ENCODE measurements around the gene SDK2.
"Not testable (repeated sequence)": the region's sequence is repeated elsewhere in the genome, so short reads cannot be mapped to it uniquely, and the experiment has no call there.

Gene SDK2

DNA sequence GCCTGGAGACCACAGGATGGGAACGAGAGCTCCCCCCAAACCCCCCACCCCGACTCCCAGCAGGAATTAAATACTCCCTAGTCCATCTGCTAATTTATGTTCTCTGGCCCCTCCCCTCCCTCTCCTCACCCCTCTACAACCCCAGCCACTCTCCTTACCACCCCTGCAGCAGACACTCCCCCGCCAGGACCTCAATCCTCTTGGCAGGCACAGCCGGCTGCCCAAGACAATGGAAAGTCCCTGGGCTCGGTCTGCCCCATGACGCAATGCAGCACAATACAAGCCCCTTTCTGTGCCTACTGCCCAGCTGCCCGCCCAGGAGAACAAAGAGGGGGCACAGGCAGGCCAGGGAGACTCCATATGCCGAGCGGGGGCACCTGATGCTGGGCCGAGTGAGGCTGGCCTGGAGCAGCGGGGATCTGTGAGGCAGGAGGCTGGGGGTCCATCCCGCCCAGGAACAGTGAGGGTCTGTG, 302.2 kb downstream of the SDK2 start:
- intact Hi-C loops (cut with micrococcal nuclease) = no loop called here
- H3K27me3 Mint-ChIP-seq = no peaks in the 10 kb centered on the region
- no peaks in the 10 kb centered on the region for H3K9me3 Mint-ChIP-seq
- peaks cover 10% of the 10 kb centered on the region for H3K4me1 Mint-ChIP-seq (ENCODE audit: low read depth)
- H3K27ac Mint-ChIP-seq = no peak overlapping the region
- no peaks in the 10 kb centered on the region for H3K36me3 Mint-ChIP-seq (ENCODE audit: low read depth)
- H3K4me3 Mint-ChIP-seq = no peak overlapping the region

DNA sequence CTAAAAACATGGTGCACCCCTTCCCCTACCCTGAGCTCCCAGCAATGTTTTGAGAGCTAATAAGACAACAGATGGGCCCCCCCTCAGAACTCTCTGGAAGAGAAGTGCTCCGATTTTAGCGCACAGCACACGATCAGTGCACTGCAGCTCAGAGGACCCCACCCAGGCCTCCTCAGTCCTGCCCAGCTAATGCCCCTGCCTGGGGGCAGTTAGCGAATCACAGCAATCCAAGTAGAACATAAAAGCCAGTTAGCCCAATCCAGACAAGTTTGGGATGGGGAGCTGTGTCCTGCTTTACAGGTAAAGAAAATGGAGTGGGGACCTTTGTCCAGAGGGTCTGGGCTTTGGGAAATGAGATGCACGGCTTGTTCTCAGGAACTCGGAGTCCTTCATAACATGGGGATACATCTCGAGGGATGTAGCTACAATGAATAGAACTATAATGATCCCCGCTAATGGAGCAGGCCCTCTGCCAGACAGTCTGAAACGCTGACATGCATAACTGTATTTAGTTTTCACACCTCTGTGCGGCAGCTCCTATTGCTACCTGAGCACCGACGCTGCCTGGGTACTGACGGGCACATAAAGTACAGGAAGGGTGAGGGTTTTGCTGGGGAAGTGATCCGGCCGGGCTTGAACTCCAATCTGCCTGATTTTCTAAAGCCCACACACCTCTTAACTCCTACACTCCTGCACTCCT, 302.7 kb downstream of the SDK2 start:
- no peak overlapping the region for H3K27ac Mint-ChIP-seq
- intact Hi-C loops (cut with micrococcal nuclease) = no loop called here
- no peak overlapping the region for H3K4me3 Mint-ChIP-seq
- peaks cover 10% of the 10 kb centered on the region for H3K4me1 Mint-ChIP-seq (ENCODE audit: low read depth)
- H3K9me3 Mint-ChIP-seq = no peaks in the 10 kb centered on the region
- no peaks in the 10 kb centered on the region for H3K36me3 Mint-ChIP-seq (ENCODE audit: low read depth)
- no peaks in the 10 kb centered on the region for H3K27me3 Mint-ChIP-seq

DNA sequence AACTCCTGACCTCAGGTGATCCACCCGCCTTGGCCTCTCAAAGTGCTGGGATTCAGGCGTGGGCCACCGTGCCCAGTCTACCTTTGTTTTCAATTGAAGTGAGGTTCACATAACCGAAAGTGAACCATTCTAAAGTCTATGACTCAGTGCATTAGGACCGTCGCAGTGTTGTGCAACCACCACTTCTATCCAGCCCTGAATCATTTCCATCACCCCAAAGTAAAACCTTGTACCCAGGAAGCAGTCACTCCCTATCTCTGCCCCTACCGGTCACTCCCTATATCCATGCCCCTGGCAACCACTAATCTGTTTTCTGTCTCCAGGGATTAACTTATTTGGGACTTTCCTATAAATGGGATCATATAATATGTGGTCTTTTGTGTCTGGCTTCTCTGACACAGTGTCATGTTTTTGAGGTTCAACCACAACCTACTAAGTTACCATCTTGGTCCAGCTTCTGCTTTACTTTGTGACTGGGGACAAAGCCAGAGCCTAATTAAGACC, 304.1 kb downstream of the SDK2 start:
- no peak overlapping the region for H3K4me3 Mint-ChIP-seq
- H3K4me1 Mint-ChIP-seq (ENCODE audit: low read depth) = peaks cover 10% of the 10 kb centered on the region
- H3K27ac Mint-ChIP-seq = no peak overlapping the region
- no peaks in the 10 kb centered on the region for H3K9me3 Mint-ChIP-seq
- intact Hi-C loops (cut with micrococcal nuclease) = no loop called here
- H3K36me3 Mint-ChIP-seq (ENCODE audit: low read depth) = no peaks in the 10 kb centered on the region
- H3K27me3 Mint-ChIP-seq = no peaks in the 10 kb centered on the region

DNA sequence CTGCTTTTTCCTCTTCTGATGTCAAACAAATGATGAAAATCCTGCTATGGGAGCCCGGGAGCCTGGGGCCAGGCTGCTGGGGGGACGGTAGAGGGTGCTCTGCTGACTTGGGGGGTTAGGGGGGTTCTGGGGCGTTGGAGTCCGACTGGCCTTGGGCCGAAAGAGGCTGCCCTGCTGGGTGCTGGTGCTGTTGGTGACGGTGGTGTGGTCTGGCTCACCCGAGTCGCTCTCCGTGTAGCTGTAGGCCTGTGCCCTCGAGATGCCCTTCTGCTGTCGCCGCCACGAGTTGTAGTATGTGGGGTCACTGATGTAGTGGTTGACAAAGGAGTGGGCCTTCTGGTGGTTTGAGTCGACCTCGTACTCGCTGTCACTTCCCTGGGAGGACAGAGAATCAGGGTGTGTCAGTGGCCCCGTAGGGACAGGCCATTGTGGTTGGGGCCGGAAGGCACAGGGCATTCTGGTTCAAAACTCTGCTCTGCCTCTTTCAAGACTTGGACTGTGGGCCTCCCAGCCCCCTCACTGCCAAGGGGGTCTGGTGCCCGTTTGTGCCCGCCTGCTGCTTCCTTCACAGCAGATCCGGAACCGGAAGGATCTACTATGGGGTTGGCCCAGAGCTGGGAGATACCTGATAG, 305.6 kb downstream of the SDK2 start:
- H3K27me3 Mint-ChIP-seq = no peaks in the 10 kb centered on the region
- no peak overlapping the region for H3K27ac Mint-ChIP-seq
- no peak overlapping the region for H3K4me3 Mint-ChIP-seq
- intact Hi-C loops (cut with micrococcal nuclease) = no loop called here
- H3K4me1 Mint-ChIP-seq (ENCODE audit: low read depth) = peaks cover 10% of the 10 kb centered on the region
- H3K9me3 Mint-ChIP-seq = no peaks in the 10 kb centered on the region
- H3K36me3 Mint-ChIP-seq (ENCODE audit: low read depth) = no peaks in the 10 kb centered on the region

DNA sequence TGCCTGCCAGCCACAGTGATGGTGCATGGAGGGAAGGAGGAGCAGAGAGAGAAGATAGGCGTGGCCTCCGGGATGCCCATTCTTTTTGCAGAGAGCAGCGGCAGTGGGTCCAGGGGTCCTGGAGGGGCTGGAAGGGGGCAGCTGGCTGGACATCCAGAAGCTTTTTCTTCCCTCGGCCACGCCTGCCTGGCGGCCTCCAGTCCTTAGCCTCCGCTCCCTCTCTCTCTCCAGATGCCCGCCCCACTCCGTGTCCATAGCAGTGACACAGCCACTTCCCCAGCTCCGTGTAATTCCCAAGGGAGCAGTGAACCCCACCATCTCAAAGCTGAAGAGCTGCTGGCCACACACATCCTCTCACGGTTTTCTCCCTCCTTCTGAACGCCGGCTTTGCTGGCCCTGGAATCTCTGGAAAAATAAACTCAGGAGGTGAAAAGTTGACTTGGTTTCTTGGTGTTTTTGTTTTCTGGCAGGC, 306.2 kb downstream of the SDK2 start:
- Mint-ChIP-seq H3K36me3 (ENCODE audit: low read depth) (no peaks in the 10 kb centered on the region), H3K27ac (no peak overlapping the region)
- intact Hi-C loops (cut with micrococcal nuclease) = no loop called here

DNA sequence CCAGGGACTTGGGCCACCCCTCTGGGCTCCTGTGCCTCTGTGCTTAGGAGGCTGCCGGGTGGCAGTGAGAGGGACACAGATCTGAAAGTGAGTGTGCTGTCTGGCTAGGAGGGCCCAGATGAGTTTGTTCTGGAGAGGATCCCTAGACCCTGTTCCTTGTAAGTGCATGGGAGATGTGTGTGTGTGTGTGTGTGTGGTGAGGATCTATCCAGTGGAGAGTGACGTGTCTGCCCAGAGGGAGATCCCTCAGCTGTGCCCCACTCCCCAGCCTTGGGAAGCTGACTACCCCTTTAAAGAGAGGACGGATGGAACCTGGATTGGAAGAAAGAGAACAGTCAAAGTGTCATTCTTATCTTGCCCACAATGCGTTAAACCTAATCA, 306.9 kb downstream of the SDK2 start:
- no peaks in the 10 kb centered on the region for H3K36me3 Mint-ChIP-seq (ENCODE audit: low read depth)
- H3K4me3 Mint-ChIP-seq = no peak overlapping the region
- H3K4me1 Mint-ChIP-seq (ENCODE audit: low read depth) = peaks cover 10% of the 10 kb centered on the region
- intact Hi-C loops (cut with micrococcal nuclease) = no loop called here
- H3K27ac Mint-ChIP-seq = no peak overlapping the region
- no peaks in the 10 kb centered on the region for H3K27me3 Mint-ChIP-seq
- no peaks in the 10 kb centered on the region for H3K9me3 Mint-ChIP-seq

More for the DNA sequence above, 306.2 kb downstream of the SDK2 start:
- Mint-ChIP-seq H3K4me3 (no peak overlapping the region), H3K9me3 (no peaks in the 10 kb centered on the region), H3K27me3 (no peaks in the 10 kb centered on the region), H3K4me1 (ENCODE audit: low read depth) (peaks cover 10% of the 10 kb centered on the region)

DNA sequence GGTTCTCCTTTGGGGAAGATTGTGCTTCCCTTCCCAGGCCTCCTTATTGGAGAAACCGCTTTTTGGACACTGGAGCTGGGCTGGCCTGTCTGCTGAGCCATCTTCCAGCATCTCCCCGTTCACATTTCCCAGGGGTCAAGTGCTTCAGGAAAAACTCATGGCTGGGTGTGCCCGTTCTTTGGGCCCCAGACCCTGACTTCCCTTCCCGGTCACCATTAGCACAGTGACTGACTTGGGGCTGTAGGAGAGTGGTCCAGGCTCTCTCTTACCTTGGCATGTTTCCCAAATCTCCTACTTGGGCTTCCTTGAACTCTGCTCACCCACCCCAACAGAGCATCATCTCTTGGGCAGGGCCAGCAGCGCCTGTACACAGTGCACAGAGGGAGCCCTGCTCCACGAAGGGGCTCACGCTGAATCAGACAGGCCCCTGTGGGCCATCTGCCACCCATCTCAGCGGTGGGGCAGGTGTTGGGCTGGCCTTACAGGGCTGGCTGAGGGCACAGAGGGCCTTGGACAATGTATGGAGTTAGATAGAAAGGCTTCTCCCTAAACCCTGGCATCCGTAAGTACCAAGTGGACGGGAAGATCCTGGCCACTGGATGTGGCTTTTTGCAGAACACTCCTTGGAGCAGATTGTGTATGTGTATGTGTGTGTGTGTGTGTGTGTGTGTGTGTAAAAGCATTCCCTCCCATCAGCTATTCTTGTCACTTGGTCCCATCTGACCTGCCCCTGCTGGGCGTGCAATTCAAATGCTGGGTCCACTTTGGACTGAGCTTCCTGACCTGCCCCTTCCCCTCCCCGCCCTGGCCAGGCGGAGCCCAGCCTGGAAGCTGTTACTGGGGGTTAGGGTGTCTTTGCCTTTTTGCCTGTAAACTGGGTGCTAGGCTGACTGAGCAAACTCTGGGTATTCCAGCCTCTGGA, 307.6 kb downstream of the SDK2 start:
- Mint-ChIP-seq H3K9me3 (no peaks in the 10 kb centered on the region), H3K4me1 (ENCODE audit: low read depth) (peaks cover 10% of the 10 kb centered on the region), H3K27me3 (no peaks in the 10 kb centered on the region), H3K27ac (no peak overlapping the region), H3K36me3 (ENCODE audit: low read depth) (no peaks in the 10 kb centered on the region), H3K4me3 (no peak overlapping the region)
- intact Hi-C loops (cut with micrococcal nuclease) = no loop called here

DNA sequence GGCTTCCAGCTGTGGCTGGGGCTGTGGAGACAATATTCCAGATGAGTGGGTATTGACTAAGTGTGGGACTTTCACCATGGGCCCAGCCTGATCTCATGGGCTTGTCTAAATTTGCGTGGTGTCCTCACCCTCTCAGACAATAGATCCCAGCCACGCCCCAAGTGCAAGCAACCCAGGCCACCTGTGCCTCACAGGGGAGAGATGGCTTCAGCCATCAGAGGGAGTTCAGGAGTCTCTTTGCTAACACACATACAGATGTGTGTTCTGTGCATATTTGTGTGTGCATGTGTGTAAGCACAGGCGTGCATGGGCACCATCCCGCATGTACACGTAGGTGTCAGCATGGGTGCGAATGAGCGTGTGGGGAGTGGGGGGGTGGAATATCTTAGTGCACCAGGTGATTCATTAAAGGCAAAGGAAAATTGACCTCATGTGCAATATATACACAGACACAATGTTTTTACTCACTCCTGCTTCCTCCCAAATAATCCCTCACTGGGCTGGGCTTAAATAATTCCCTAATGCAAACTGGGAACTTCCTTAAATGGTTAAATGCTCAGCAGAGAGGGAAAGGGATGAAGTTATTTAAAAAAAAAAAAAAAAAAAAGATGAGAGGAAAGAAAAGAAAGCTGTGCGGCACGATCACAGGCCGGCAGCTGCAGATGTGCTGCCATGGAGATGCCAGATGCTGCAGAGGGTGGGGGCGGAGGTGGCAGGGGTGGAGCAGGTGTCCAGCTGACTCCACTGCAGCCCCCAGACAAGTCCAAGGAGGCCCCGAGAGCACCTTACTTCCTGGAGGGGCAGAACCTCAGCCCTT, 308.4 kb downstream of the SDK2 start:
- Mint-ChIP-seq H3K4me3 (no peak overlapping the region), H3K9me3 (no peaks in the 10 kb centered on the region), H3K27ac (no peak overlapping the region), H3K27me3 (peaks cover 1% of the 10 kb centered on the region), H3K36me3 (ENCODE audit: low read depth) (no peaks in the 10 kb centered on the region), H3K4me1 (ENCODE audit: low read depth) (peaks cover 10% of the 10 kb centered on the region)
- intact Hi-C loops (cut with micrococcal nuclease) = no loop called here

DNA sequence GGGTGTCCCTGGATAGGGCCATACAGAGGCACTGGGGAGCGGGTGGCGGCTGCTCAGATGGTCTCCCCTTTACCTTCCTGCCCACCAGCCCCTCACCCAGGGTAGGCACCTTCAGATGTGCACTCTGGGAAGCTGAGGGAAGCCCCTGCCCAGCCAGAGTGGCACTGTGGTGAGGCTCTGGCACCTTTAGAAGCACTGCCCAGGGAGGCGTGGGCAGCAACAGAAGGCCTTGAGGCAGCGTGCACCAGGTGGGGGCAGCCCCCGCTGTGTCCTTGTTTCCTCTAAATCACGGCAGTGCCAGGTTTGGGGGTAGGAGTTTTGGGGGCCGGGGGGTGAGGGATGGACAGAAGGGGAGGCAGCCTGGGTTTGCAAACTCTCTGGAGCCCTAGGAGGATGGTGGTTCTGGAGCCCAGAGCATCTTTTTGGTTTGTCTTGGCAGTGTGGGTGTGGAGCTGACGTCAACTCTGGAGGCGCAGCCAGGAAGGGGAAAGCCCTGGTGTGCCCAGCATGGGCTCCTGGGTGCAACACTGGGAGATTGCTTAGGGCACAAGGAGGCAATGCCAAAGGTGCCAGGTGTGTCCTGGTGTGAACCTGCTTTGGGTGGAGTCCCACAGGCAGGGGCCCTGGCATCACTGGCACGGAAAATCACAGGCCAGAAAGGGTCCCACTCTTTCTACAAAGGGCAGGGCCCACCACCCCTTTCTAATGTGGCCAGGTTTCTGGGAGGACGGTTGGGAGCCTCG, 309.3 kb downstream of the SDK2 start:
- Mint-ChIP-seq H3K27me3 (peaks cover 3% of the 10 kb centered on the region), H3K27ac (no peak overlapping the region), H3K4me3 (no peak overlapping the region), H3K36me3 (ENCODE audit: low read depth) (no peaks in the 10 kb centered on the region), H3K9me3 (no peaks in the 10 kb centered on the region), H3K4me1 (ENCODE audit: low read depth) (peaks cover 5% of the 10 kb centered on the region)
- intact Hi-C loops (cut with micrococcal nuclease) = no loop called here

DNA sequence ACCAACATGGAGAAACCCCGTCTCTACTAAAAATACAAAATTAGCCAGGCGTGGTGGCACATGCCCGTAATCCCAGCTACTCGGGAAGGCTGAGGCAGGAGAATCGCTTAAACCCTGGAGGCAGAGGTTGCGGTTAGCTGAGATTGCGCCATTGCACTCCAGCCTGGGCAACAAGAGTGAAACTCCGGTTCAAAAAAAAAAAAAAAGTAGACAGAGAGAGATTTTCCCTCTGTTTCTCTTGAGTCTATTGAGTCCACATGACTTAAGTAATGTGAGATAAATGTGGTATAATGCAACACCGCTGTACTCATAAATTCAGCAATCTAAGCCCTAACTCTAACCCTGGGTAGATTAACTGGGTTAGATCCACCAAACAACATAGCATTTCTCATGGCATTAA, 310.8 kb downstream of the SDK2 start:
- intact Hi-C loops (cut with micrococcal nuclease); H3K36me3 Mint-ChIP-seq (ENCODE audit: low read depth); H3K4me1 Mint-ChIP-seq (ENCODE audit: low read depth); H3K27ac Mint-ChIP-seq; H3K4me3 Mint-ChIP-seq; H3K9me3 Mint-ChIP-seq; H3K27me3 Mint-ChIP-seq: not testable (repeated sequence)

DNA sequence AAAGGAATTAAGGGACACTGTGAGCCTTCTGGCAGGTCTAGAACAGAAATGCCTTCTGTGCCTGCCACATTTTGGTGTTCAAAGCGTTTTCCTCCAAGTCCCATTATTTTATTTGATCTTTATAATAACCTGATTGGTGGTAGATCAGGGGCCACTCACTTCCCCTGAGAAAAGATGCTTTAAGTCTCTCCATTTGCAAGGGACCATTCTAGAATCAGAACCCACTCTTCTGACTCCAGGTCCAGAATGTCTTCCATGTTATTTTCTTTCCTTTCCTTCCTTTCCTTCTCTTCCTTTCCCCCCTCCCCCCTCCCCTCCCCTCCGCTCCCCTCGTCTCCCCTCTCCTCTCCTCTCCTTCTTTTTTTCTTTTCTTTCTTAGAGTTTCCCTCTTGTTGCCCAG, 313.2 kb downstream of the SDK2 start:
- Mint-ChIP-seq H3K9me3 (no peaks in the 10 kb centered on the region), H3K36me3 (ENCODE audit: low read depth) (no peaks in the 10 kb centered on the region), H3K4me1 (ENCODE audit: low read depth) (no peaks in the 10 kb centered on the region), H3K27ac (no peak overlapping the region), H3K27me3 (peaks cover 3% of the 10 kb centered on the region), H3K4me3 (no peak overlapping the region)
- intact Hi-C loops (cut with micrococcal nuclease) = no loop called here

DNA sequence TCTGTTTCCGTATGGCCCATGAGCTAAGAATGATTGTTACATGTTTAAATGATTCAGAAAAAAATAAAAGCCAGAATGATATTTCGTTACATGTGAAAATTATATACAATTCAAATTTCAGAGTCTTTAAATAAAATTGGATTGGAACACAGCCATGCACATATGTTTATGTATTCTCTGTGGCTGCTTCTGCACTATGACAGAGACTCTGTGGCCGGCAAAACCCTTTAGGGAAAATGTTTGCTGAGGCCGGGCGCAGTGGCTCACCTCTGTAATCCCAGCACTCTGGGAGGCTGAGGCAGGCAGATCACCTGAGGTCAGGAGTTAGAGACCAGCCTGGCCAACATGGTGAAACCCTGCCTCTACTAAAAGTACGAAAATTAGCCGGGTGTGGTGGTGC, 316.6 kb downstream of the SDK2 start:
- Mint-ChIP-seq H3K4me3 (no peak overlapping the region), H3K27me3 (peaks cover 17% of the 10 kb centered on the region), H3K4me1 (ENCODE audit: low read depth) (peaks cover 5% of the 10 kb centered on the region), H3K27ac (no peak overlapping the region), H3K9me3 (no peaks in the 10 kb centered on the region), H3K36me3 (ENCODE audit: low read depth) (no peaks in the 10 kb centered on the region)
- intact Hi-C loops (cut with micrococcal nuclease) = no loop called here

DNA sequence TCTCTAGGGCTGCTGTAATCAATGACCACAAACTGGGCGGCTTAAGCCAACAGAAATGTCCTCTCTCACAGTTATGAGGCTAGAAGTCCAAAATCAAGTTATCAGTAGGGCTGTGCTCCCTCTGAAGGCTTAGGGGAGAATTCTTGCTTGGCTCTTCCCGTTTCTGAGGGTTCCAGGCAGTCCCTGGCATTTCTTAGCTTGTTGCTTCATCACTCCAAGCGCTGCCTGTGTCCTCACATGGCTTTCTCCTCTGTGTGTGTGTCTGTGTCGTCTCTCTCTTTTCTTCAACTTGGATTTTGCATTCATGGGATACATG, 318.8 kb downstream of the SDK2 start:
- no peak overlapping the region for H3K27ac Mint-ChIP-seq
- H3K4me1 Mint-ChIP-seq (ENCODE audit: low read depth) = peaks cover 5% of the 10 kb centered on the region
- intact Hi-C loops (cut with micrococcal nuclease) = no loop called here
- H3K4me3 Mint-ChIP-seq = no peak overlapping the region
- no peaks in the 10 kb centered on the region for H3K36me3 Mint-ChIP-seq (ENCODE audit: low read depth)
- H3K27me3 Mint-ChIP-seq = peaks cover 16% of the 10 kb centered on the region
- no peaks in the 10 kb centered on the region for H3K9me3 Mint-ChIP-seq

Measured in dendritic cell treated with granulocyte-macrophage colony-stimulating factor and Interleukin-4, amounts not matched to agents 40 ng/mL and 50 ng/mL, for 4 days (primary cell).